HG02840 (cell line): Measurements from ENCODE around the gene ITGAL.
"Not testable (repeated sequence)": the region's sequence is repeated elsewhere in the genome, so short reads cannot be mapped to it uniquely, and the experiment has no call there.

ENCODE experiments used
- ATAC-seq: cut with Tn5 transposase; IDR thresholded peaks from one replicate; pipeline ENCODE4 v1.9.1; 2021; ENCODE audit warnings: mild to moderate bottlenecking, moderate library complexity, moderate number of reproducible peaks; ENCODE audit not compliant: unreplicated experiment, low FRiP score

Gene ITGAL

GRCh38 chr16:30457256-30457655 lies 15.3 kb upstream of the ITGAL start:
- no peak for ATAC-seq

- no peak for ATAC-seq
Measured at GRCh38 chr16:30457743-30458560, 14.6 kb upstream of the ITGAL start.

GRCh38 chr16:30458561-30459394 lies 13.8 kb upstream of the ITGAL start:
- peak; percentile 67 for ATAC-seq

DNA sequence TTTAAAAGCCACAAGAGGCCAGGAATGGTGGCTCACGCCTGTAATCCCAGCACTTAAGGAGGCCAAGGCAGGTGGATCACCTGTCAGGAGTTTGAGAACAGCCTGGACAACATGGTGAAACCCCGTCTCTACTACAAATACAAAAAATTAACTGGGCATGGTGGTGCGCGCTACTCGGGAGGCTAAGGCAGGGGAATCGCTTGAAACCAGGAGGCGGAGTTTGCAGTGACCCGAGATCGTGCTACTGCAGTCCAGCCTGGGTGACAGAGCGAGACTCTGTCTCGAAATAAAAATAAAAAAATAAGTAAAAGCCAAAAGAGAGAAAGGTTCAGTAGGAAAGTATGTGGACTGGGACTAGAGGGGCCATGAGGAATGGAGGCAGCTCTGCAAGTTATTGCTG lies 13.1 kb upstream of the ITGAL start:
- no peak for ATAC-seq

DNA sequence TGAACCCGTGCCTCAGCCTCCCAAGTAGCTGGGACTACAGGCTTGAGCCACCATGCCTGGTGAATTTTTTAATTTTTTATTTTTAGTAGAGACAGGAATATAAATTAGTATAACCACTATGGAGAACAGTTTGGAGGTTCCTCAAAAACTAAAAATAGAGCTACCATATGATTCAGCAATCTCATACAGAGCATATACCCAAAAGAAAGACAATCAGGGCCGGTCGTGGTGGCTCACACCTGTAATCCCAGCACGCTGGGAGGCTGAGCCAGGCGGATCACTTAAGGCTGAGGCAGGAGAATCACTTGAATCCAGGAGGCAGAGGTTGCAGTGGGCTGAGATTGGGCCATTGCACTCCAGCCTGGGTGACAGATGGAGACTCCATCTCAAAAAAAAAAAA lies 11.1 kb upstream of the ITGAL start:
- not testable (repeated sequence) for ATAC-seq

DNA sequence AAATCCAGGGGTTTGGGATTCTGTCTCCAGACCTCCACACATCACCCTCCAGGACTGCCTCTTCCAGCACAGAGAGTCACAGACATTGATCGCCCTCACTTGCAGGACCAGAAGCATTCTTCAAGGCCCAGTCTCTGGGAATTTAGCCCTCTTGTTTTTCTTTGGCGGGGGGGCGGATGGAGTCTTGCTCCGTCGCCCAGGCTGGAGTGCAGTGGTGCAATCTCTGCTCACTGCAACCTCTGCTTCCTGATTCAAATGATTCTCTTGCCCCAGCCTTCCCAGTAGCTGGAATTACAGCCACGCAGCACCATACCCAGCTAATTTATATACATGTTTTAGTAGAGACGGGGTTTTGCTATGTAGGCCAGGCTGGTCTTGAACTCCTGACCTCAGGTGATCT lies 8.5 kb upstream of the ITGAL start:
- ATAC-seq: no peak

DNA sequence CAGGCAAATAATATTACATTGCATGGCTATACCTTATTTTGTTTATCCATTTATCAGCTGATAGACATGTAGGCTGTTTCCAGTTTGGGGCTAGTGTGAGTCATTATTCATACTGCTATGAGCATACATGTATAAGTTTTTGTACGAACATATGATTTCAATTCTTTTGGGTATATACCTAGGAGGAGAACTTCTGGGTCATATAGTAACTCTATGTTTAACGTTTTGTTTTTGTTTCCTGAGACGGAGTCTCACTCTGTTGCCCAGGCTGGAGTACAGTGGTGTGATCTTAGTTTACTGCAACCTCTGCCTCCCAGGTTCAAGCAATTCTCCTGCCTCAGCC lies 2.4 kb upstream of the ITGAL start:
- ATAC-seq: no peak

- no peak for ATAC-seq
Measured at GRCh38 chr16:30470632-30470995, 1.9 kb upstream of the ITGAL start.

GRCh38 chr16:30473231-30474073 lies 910 bp downstream of the ITGAL start:
- no peak for ATAC-seq

- no peak for ATAC-seq
Measured at GRCh38 chr16:30474074-30474452, 1.5 kb downstream of the ITGAL start.

GRCh38 chr16:30474684-30475083 lies 2.1 kb downstream of the ITGAL start:
- no peak for ATAC-seq

DNA sequence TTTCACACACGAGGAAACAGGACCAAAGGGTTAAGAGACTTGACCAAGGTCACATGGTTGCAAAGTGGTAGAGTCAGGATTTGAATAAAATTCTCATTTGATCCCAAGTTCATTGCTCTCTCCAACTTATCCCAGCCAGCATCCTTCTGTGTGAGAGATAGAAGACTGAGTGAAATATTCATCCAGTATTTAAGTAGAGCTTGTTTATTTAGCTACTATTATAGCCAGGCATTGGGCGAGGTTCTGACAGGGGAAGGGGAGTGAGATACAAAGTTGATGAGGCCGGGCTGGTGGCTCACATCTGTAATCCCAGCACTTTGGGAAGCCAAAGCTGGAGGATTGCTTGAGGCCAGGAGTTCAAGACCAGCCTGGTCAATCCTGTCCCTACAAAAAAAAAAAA lies 4.4 kb downstream of the ITGAL start:
- no peak for ATAC-seq

- not testable (repeated sequence) for ATAC-seq
Measured at GRCh38 chr16:30477773-30478172, 5.2 kb downstream of the ITGAL start.

- no peak for ATAC-seq
Measured at GRCh38 chr16:30478766-30479478, 6.4 kb downstream of the ITGAL start.

DNA sequence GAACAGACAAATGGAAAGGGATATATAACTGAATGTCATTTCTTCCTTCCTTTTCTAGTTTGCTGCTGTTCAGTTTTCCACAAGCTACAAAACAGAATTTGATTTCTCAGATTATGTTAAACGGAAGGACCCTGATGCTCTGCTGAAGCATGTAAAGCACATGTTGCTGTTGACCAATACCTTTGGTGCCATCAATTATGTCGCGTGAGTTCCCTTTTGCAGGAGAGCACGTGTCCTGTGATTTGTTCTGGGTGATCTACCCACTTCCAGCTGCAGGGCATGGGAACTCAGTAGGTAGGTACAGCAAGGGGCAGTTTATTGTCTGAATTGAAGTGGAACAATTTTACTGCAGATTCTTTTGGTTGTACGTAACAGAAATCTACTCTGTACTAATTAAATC lies 8.8 kb downstream of the ITGAL start:
- no peak for ATAC-seq

- ATAC-seq: no peak
Measured at GRCh38 chr16:30482366-30482765, 9.8 kb downstream of the ITGAL start.

DNA sequence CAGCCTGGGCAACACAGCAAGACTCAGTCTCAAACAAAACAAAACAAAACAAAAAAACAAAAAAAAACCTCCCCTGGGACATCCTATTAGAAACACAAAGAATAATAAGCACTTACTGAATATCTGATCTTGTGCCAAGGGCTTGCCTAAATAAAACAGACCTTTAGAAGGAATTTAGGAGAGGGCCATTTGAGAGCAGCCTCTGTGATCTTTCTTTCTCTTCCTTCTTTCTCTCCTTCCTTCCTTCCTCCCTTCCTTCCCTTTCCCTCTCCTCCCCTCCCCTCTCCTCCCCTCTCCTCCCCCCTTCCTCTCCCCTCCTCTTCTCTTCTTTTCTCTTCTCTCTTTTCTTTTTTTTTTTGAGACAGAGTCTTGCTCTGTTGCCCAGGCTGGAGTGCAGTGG lies 12.3 kb downstream of the ITGAL start:
- ATAC-seq: no peak

GRCh38 chr16:30485818-30486436 lies 13.4 kb downstream of the ITGAL start:
- no peak for ATAC-seq

DNA sequence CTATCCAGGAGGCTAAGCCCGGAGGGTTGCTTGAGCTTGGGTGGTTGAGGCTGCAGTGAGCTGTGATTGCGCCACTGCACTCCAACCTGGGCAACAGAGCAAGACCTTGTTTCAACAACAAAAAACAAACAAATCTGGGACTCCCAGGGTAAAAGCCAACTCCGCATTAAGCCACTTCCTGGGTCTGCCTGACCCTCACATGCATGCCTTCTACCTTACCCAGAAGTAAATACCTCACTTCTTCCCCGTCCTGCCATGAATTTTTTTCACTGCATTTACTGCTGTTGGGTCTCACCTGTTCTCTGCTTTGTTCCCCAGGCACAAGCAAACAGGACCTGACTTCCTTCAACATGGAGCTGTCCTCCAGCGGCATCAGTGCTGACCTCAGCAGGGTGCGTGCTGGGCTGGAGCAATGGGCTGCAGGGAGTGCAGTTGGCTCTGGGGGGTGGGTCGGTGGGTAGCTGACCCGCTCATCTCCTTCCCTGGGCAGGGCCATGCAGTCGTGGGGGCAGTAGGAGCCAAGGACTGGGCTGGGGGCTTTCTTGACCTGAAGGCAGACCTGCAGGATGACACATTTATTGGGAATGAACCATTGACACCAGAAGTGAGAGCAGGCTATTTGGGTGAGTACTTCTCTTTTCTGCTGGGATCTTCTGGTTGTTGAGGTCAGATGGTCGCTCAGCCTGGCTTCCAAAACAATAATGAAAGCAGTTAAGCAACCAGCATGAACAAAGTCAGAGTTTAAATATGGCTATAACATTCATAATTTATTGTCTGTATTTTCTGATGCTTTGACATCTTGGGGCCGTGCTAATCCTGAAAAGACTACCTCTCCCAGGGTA lies 16.4 kb downstream of the ITGAL start:
- ATAC-seq: no peak
